Gastroesophageal sphincter (tissue), 4 donors: Measurements from ENCODE around the gene EIF2B1. TPM values are rescaled to one million over a fixed set of nuclear protein-coding genes. Genes with fewer than 3 reads are reported as not detected.
"Not testable (repeated sequence)": the region's sequence is repeated elsewhere in the genome, so short reads cannot be mapped to it uniquely, and the experiment has no call there.

Experiments
- ATAC-seq: fragments of 150-250 bp; one replicate; pipeline ENCODE4 v1.9.1; 2016; ENCODE audit warnings: mild to moderate bottlenecking, moderate library complexity
- H3K27ac ChIP-seq, 4 donors: fragments of 200-600 bp; sonication (generic) in 3 of 4; 1 replicate in 3 of 4; 2 replicates in 1 of 4; pipeline ENCODE4 v1.5.1; 2016 to 2019
- H3K27me3 ChIP-seq: fragments of 200-600 bp; sonication (generic); one replicate; pipeline ENCODE4 v1.5.1; 2019
- H3K36me3 ChIP-seq, 2 donors: fragments of 200-600 bp; sonication (generic); one replicate each; pipeline ENCODE4 v1.5.1; 2019; ENCODE audit warnings: control low read depth in 1 of 2
- H3K4me1 ChIP-seq, 3 donors: fragments of 200-600 bp; sonication (generic); 1 replicate in 2 of 3; 2 replicates in 1 of 3; pipeline ENCODE4 v1.5.1; 2016 to 2019; ENCODE audit warnings: control low read depth in 2 of 3
- H3K4me3 ChIP-seq, 2 donors: fragments of 200-600 bp; sonication (generic); one replicate each; pipeline ENCODE4 v1.5.1; 2019; ENCODE audit warnings: mild to moderate bottlenecking in 1 of 2, moderate library complexity in 1 of 2
- H3K9me3 ChIP-seq, 3 donors: fragments of 200-600 bp; sonication (generic); one replicate each; pipeline ENCODE4 v1.5.1; 2017 to 2019; ENCODE audit warnings: control low read depth in 2 of 3
- EP300 ChIP-seq: sonication (generic); formaldehyde crosslinking; IDR thresholded peaks from one replicate; pipeline ENCODE4 v1.6.1; 2017; ENCODE audit warnings: antibody characterized with exemption, mild to moderate bottlenecking
- POLR2A ChIP-seq, 2 donors: fragments of 450-650 bp; IDR thresholded peaks; one replicate each; pipeline ENCODE4 v1.6.1; 2017; ENCODE audit warnings: antibody characterized with exemption in 2 of 2, mild to moderate bottlenecking in 2 of 2, moderate library complexity in 1 of 2
- POLR2AphosphoS5 ChIP-seq: sonication (generic); formaldehyde crosslinking; IDR thresholded peaks from one replicate; pipeline ENCODE4 v1.6.1; 2017; ENCODE audit warnings: antibody characterized with exemption
- WGBS, 2 donors: methylation state at CpG; one replicate each; pipeline ENCODE4 v1.1.5; 2018; ENCODE audit warnings: low coverage in 1 of 2; 5-methylcytosine and 5-hydroxymethylcytosine counted together
- total RNA-seq, 4 donors: library from RNA; depleted of rRNA; stranded (reverse); fragments of >200 nt; gene quantifications; one replicate each; pipeline ENCODE4 v1.1.0, GENCODE V29; 2016
- TF ChIP-seq, protein P1 (sequence below), 4 experiments: fragments of 200-600 bp in 2 of 4; fragments of 450-650 bp in 2 of 4; sonication (generic) in 1 of 4; IDR thresholded peaks; one replicate each; pipeline ENCODE4 v1.5.1; 2017 to 2019; ENCODE audit warnings: antibody characterized with exemption in 4 of 4, mild to moderate bottlenecking in 2 of 4, moderate library complexity in 2 of 4

The EIF2B1 gene
- total RNA-seq, 4 donors from 2014 or later: 94.7 to 113 (median 106) TPM

DNA sequence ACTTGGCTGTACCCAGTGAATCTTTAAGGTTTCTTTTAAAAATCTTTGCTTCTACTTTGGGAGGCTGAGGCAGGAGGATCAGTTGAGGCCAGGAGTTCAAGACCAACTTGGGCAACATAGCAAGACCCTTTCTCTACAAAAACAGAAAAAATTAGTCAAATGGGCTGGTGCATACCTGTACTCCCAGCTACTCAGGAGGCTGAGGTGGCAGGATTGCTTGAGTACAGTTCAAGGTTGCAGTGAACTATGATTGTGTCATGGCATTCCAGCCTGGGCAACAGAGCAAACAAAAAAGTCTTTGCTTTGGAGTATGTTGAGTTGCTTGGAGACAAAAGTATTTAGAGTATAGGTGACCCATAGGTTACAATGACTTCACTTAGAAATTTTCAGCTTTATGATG lies 37.8 kb downstream of the EIF2B1 start:
- Histone ChIP-seq H3K27ac (no peak overlapping the region), H3K4me1 (peaks cover 0 to 36% (median 1%) of the 10 kb centered on the region in 3 donors), H3K36me3 (peaks cover 0 to 85% of the 10 kb centered on the region in 2 donors), H3K4me3 (no peak overlapping the region), H3K27me3 (no peaks in the 10 kb centered on the region), H3K9me3 (no peaks in the 10 kb centered on the region)
- TF ChIP-seq POLR2A (IDR thresholded peaks at IDR 0.05): no peak
- TF ChIP-seq EP300: no peak
- TF ChIP-seq, protein P1, sequence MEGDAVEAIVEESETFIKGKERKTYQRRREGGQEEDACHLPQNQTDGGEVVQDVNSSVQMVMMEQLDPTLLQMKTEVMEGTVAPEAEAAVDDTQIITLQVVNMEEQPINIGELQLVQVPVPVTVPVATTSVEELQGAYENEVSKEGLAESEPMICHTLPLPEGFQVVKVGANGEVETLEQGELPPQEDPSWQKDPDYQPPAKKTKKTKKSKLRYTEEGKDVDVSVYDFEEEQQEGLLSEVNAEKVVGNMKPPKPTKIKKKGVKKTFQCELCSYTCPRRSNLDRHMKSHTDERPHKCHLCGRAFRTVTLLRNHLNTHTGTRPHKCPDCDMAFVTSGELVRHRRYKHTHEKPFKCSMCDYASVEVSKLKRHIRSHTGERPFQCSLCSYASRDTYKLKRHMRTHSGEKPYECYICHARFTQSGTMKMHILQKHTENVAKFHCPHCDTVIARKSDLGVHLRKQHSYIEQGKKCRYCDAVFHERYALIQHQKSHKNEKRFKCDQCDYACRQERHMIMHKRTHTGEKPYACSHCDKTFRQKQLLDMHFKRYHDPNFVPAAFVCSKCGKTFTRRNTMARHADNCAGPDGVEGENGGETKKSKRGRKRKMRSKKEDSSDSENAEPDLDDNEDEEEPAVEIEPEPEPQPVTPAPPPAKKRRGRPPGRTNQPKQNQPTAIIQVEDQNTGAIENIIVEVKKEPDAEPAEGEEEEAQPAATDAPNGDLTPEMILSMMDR (IDR thresholded peaks at IDR 0.05): no peak
- TF ChIP-seq POLR2AphosphoS5: no peak
- no peak for ATAC-seq

DNA sequence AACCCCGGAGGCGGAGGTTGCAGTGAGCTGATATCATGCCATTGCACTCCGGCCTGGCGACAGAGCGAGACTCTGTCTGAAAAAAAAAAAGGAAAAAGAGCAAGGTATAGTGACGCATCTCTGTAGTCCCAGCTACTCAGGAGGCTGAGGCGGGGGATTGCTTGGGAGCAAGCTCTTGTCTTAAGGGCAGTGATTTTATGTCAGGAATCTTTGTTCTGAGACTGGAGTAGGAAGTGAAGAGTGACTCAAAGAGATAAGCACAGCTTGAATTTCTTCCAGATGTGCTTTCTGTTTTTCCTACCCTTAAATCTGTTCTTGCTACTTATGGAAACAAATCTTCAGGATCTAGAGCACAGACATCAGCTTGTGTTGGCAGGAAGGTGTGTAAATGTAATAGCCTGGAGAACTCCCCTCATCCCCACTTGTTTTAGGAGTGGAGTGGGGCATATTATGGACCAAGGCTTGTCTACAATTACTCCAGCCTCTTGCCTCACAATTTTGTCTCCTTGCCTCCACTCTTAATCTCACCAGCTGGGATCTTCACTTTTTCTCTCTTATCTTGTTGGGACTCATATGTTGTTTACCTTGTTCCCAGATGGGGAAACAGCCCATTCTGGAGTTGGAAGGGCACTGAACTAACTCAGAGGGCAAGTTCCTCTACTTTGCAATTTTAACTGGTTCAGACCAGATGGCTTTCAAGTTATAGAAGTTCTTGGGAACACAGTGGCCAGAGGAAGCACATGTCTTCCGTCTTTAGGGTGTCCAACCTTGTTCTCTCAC lies 41.6 kb downstream of the EIF2B1 start:
- no peak for ATAC-seq
- WGBS, 2 donors: 52 to 63% methylated on average over 2 to 3 of the region's 8 CpGs

DNA sequence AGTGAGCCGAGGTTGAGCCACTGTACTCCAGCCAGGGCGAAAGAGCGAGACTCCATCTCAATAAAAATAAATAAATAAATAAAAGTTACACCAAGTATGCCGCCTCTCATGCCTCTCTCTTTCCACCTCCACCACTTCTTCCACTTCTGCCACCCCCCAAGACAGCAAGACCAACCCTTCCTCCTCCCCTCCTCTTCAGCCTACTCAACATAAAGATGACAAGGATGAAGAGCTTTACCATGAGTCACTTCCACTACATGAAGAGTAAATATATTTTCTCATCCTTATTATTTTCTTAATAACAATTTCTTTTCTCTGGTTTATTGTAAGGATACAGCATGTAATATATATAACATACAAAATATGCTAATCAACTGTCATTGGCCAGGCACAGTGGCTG lies 52.7 kb downstream of the EIF2B1 start:
- Histone ChIP-seq H3K27me3 (no peaks in the 10 kb centered on the region), H3K4me3 (no peak overlapping the region), H3K9me3 (no peaks in the 10 kb centered on the region), H3K27ac (no peak overlapping the region), H3K36me3 (no peaks in the 10 kb centered on the region), H3K4me1 (peaks cover 2 to 32% (median 20%) of the 10 kb centered on the region in 3 donors)
- TF ChIP-seq, protein P1 (IDR thresholded peaks at IDR 0.05): no peak
- no peak for TF ChIP-seq EP300
- WGBS, 2 donors: 91 to 93% methylated on average over 4 of the region's 4 CpGs
- no peak for ATAC-seq

More for the DNA sequence above, 41.6 kb downstream of the EIF2B1 start:
- H3K9me3 ChIP-seq: no peaks in the 10 kb centered on the region
- peaks cover 0 to 98% of the 10 kb centered on the region in 2 donors for H3K36me3 ChIP-seq
- H3K27ac ChIP-seq: no peak overlapping the region
- H3K4me3 ChIP-seq: no peak overlapping the region
- H3K27me3 ChIP-seq: no peaks in the 10 kb centered on the region
- TF ChIP-seq POLR2A (IDR thresholded peaks at IDR 0.05) (no peak), EP300 (no peak), POLR2AphosphoS5 (no peak)
- TF ChIP-seq, protein P1 (IDR thresholded peaks at IDR 0.05): no peak
- peaks cover 0 to 59% (median 8%) of the 10 kb centered on the region in 3 donors for H3K4me1 ChIP-seq

- peaks cover 2 to 23% (median 14%) of the 10 kb centered on the region in 3 donors for H3K4me1 ChIP-seq
- H3K36me3 ChIP-seq, ATAC-seq, H3K4me3 ChIP-seq, H3K9me3 ChIP-seq, H3K27ac ChIP-seq, H3K27me3 ChIP-seq: not testable (repeated sequence)
- WGBS, 2 donors: 86 to 95% methylated on average over 3 to 4 of the region's 4 CpGs
These were observed 54.7 kb downstream of the EIF2B1 start for GRCh38 chr12:123578829-123579228.

DNA sequence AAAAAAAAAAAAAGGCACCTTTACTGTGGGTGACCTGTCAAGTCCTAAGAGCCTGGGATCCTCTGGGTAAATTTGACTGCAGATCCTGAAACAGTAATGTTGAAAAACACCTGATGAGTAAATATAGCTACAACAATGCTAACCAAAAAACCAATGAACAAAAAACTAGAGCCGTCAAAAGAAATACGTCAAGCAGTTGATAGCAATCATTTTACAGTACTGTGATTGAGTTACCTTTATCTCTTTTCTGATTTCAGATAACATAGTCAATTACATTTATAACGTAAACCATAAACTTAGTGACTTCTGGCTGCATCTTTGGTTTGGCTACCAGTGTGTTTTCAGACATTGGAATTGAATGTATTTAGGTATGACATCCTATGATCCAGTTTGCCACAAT lies 55.2 kb downstream of the EIF2B1 start:
- no peak for ATAC-seq

GRCh38 chr12:123576611-123577010 lies 56.9 kb downstream of the EIF2B1 start:
- WGBS, 2 donors: 100% methylated on average over 1 of the region's 1 CpG; no CpG with 5 or more reads in 1 of the 2 donors
- no peaks in the 10 kb centered on the region for H3K27me3 ChIP-seq
- H3K4me3 ChIP-seq: no peak overlapping the region
- H3K9me3 ChIP-seq: no peaks in the 10 kb centered on the region
- no peak for ATAC-seq
- H3K36me3 ChIP-seq: no peaks in the 10 kb centered on the region
- H3K4me1 ChIP-seq: peaks cover 0 to 3% (median 0%) of the 10 kb centered on the region in 3 donors
- TF ChIP-seq POLR2A (IDR thresholded peaks at IDR 0.05): no peak
- TF ChIP-seq POLR2AphosphoS5: no peak
- TF ChIP-seq, protein P1 (IDR thresholded peaks at IDR 0.05): no peak
- TF ChIP-seq EP300: no peak
- H3K27ac ChIP-seq: no peak overlapping the region

More for the DNA sequence above, 55.2 kb downstream of the EIF2B1 start:
- H3K4me3 ChIP-seq: no peak overlapping the region
- no peaks in the 10 kb centered on the region for H3K36me3 ChIP-seq
- H3K4me1 ChIP-seq: peaks cover 2 to 19% (median 11%) of the 10 kb centered on the region in 3 donors
- no peak overlapping the region for H3K27ac ChIP-seq
- H3K9me3 ChIP-seq: no peaks in the 10 kb centered on the region
- H3K27me3 ChIP-seq: no peaks in the 10 kb centered on the region
- 90% methylated on average over 3 of the region's 3 CpGs for WGBS, 2 donors
- TF ChIP-seq POLR2A (IDR thresholded peaks at IDR 0.05): no peak
